GM18499 (cell line): ENCODE results near the gene MPP2.
"Not testable (repeated sequence)": the region's sequence is repeated elsewhere in the genome, so short reads cannot be mapped to it uniquely, and the experiment has no call there.

ENCODE experiments used
- ATAC-seq: cut with Tn5 transposase; IDR thresholded peaks from one replicate; pipeline ENCODE4 v1.9.1; 2021; ENCODE audit warnings: moderate number of reproducible peaks; ENCODE audit not compliant: insufficient read depth, unreplicated experiment

The MPP2 gene

GRCh38 chr17:43853546-43853945 is 53.8 kb downstream of the MPP2 start:
- ATAC-seq = no peak

- ATAC-seq = no peak
Measured at GRCh38 chr17:43852571-43852970, 54.8 kb downstream of the MPP2 start.

DNA sequence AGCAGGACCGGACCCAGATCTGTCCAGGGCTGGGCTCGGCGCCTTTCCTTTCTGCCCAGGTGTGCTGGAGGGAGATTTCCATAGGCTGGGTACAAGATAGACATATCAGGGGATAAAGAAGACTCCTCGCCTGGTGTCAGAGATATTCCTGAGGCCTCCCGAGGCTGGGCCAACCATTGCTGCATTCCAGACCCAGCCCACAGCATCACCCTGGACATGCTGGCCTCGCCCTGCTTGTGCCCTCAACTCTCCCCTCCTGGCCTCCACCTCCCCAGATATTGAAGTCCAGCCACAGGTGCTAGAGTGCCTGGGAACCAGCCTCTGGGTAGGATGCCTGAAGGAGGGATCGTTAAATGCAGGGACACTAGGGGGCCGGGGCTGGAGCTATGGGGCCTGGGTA is 58.2 kb downstream of the MPP2 start:
- ATAC-seq = no peak

DNA sequence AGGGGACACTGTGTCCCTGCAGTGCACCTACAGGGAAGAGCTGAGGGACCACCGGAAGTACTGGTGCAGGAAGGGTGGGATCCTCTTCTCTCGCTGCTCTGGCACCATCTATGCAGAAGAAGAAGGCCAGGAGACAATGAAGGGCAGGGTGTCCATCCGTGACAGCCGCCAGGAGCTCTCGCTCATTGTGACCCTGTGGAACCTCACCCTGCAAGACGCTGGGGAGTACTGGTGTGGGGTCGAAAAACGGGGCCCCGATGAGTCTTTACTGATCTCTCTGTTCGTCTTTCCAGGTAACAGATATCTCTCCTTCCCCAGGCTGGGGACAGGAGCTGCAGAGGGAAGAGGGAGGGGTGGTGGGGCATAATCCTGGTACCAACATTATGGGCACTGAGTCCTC is 58.7 kb downstream of the MPP2 start:
- no peak for ATAC-seq

DNA sequence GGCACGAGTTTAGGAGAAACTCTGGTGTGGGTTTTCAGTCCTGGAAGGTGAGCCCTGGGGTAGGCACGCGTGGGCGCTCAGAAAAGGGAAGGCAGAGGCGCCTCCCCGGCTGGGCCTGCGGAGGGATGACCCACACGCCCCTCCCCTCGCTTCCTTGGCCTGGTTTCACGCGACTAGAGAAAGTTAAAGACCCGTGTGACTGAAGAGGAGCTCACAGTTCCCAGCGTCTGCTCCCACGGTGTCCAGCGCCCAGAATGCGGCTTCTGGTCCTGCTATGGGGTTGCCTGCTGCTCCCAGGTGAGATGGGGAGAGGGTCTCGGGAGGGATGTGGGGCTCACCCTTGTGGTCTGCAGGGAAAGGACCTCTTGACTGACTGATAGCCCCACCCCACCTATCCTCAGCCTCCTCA is 60.4 kb downstream of the MPP2 start, which contains the start of gene CD300LG:
Gene CD300LG (plus strand): TSS at position 214 of the 409 bp plus-strand sequence. CDS start 41 bp downstream, at position 255.
- no peak for ATAC-seq

DNA sequence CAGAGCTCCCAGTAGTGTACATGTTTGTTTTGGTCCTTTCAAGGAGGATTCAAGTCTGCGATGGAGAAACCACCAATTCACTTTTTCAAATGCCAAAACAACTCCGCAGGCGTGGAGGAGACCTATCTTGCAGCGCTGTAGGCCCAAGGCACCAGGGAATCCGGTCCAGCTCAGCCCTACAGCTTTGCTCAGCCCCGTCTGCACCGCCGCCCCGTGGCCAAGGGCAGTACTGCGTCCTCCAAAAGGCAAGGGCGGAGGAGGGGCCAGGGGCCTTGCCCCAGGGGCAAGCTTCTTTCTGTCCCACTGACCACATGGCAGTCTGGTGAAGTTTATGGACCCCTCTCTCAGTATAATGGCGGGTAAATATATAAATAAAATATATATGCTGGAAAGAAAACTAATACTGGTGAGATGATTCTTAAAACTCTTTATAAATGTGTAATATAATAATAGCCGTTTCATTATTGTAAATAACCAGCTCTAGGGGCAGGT is 61.1 kb downstream of the MPP2 start:
- no peak for ATAC-seq

GRCh38 chr17:43845766-43846165 is 61.6 kb downstream of the MPP2 start:
- ATAC-seq = no peak

GRCh38 chr17:43844241-43844640 is 63.1 kb downstream of the MPP2 start:
- ATAC-seq = no peak

DNA sequence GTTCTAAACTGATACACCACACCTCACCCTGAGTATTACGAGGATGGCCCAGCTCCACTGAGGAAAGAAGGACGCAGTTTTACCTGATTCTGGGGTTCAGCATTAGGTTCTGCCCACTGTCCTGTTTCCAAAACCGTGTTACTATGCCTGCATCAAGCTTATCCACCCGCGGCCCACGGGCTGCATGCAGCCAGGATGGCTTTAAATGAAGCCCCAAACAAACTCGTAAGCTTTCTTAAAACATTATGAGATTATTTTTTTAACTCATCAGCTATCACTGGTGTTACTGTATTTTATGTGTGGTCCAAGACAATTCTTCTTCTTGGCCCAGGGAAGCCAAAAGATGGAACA is 64.4 kb downstream of the MPP2 start:
- ATAC-seq = no peak

DNA sequence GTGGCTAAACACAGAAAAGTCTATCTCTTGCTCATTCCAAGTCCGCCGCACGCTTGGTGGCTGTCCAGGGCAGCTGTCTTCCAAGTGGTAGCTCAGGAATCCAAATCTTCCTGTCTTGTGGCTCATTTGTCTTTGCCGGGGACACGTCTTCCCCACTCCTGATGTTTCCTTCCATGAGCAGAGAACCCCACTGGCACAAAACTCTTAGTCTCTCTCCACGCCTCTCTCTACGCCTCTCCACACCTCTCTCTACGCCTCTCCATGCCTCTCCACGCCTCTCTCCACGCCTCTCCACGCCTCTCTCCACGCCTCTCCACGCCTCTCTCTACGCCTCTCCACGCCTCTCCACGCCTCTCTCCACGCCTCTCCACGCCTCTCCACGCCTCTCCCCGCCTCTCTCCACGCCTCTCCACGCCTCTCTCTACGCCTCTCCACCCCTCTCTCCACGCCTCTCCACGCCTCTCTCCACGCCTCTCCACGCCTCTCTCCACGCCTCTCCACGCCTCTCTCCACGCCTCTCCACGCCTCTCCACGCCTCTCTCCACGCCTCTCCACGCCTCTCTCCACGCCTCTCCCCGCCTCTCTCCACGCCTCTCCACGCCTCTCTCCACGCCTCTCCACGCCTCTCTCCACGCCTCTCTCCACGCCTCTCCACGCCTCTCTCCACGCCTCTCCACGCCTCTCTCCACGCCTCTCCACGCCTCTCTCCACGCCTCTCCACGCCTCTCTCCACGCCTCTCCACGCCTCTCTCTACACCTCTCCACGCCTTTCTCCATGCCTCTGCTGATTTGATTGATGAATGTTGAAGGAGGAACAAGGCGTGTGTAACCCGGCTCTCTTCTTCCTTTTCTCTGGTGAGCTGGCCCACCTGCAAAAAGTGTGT is 65.0 kb downstream of the MPP2 start:
- not testable (repeated sequence) for ATAC-seq

DNA sequence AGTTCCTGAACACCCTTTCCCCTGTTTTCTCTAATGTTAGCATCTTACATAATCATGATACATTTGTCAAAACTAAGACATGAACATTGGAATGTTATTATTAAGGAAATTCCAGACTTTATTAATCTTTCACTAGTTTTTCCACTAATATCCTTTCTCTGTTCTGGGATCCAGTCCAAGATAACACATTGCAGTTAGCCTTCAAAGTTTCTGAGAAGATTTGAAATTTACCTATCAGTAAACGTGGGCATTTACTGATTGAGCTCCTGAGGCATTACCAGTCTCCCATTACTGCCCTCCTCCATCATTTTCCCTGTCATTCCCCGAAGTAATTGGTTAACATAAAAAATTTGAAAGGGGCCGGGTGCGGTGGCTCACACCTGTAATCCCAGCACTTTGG is 66.1 kb downstream of the MPP2 start:
- no peak for ATAC-seq

DNA sequence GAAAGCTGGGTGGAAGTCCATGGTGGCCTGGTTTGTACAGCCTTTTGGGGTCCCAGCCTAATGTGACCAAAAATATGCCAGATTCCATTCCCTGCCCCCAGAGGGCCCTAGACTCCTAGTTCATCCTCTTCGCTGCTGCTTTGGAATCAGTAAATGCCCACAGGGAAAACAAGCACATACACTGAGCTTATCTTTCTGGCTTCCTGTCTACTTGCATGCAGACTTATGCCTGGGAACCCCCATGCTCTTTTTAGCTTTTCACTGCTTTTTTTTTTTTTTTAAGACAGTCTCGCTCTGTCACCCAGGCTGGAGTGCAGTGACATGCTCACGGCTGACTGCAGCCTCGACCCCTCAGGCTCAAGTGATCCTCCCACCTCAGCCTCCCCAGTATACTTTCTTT is 66.5 kb downstream of the MPP2 start:
- ATAC-seq = no peak

DNA sequence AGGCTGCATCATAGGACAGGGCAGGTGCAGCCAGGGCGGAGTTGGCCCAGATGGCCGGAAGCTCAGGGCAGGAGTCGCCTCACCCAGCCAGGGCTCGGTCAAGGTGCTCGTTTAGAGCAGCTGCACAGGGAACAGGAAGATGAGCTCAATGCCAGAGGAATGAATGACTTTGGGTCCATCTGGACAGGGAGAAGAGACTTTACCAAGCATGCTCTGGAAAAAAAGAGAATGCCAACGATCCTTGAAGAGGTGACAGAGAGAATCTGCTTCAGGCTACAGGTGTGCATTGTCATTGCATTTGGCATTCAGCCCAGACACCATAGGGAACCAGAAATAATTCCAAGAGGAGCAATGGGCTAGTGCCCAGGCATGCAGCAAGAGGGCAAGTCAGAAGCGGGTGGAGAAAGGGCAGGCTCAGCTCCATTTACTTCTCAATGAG is 67.6 kb downstream of the MPP2 start:
- ATAC-seq = no peak

- ATAC-seq = no peak
Measured at GRCh38 chr17:43834106-43834505, 73.2 kb downstream of the MPP2 start.

- ATAC-seq = no peak
Measured at GRCh38 chr17:43832976-43833829, 74.1 kb downstream of the MPP2 start, which contains the start of gene MPP3. MPP3 (minus strand) TSS chr17:43833146; CDS start chr17:43831906, 1,240 bp downstream.

GRCh38 chr17:43832168-43832975 is 75.0 kb downstream of the MPP2 start:
- ATAC-seq = no peak

- ATAC-seq = no peak
Measured at GRCh38 chr17:43831633-43832032, 75.7 kb downstream of the MPP2 start.

DNA sequence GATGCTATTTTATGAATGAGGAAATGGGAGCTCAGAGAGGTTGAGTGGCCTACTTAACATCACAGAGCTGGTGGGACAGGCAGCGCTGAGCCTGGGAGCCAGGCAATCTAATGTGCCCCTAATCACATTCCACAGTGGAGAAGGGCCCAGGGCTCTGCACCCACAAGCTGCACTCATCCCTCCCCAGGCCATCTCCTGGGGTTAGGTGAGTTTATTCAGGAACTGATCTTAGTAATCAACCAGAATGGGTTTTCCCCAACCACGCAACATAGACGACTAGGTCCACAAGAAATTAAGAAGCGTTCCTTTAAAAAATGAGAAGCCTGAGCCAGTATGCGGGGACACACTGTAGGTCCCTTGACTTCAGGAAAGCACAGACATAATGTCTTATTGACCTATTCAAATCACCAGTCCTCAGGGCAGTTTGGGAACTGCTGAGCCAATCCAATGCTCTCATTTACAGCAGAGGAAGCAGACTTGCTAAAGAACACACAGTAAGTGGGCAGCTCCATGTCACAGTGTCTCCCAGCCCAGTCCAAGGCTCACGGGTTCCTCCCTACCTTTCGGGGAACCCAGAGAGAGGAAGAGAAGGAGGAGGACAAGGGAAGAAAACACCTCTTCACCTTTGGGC is 76.7 kb downstream of the MPP2 start:
- ATAC-seq = no peak

DNA sequence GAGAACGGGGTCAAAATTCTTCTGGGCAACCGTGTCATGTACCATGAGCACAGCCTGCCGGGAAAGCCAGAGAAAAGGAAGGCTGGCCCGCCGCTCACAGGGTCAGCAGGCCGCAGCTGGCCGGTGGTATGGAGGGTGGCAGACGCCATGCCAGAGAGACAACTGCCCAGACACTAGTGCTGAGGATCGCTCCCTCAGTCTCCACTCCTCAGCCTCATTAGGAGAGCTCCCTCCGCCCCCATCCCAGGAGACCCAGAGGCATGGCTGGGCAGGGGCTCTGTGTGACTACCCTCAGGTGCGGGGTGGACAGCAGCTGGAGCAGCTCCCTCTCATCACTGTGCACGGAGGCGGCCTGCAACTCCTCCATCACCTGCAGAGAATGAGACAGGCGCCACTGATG is 77.6 kb downstream of the MPP2 start:
- no peak for ATAC-seq

- ATAC-seq = no peak
Measured at GRCh38 chr17:43827596-43827995, 79.7 kb downstream of the MPP2 start.
